ENCODE data around the gene HACD2. TPM values are rescaled to one million over a fixed set of nuclear protein-coding genes. Genes with fewer than 3 reads are reported as not detected.

The HACD2 gene
- total RNA-seq, 5 donors from 2014 or later (not counting 1 experiment from before 2014, with no cell fraction given): 18.2 to 23.2 (median 20.7) TPM

GRCh38 chr3:123593381-123593780 lies 8.5 kb upstream of the HACD2 start:
- CTCF ChIA-PET: no interaction called here
- POLR2A ChIA-PET: no interaction called here

DNA sequence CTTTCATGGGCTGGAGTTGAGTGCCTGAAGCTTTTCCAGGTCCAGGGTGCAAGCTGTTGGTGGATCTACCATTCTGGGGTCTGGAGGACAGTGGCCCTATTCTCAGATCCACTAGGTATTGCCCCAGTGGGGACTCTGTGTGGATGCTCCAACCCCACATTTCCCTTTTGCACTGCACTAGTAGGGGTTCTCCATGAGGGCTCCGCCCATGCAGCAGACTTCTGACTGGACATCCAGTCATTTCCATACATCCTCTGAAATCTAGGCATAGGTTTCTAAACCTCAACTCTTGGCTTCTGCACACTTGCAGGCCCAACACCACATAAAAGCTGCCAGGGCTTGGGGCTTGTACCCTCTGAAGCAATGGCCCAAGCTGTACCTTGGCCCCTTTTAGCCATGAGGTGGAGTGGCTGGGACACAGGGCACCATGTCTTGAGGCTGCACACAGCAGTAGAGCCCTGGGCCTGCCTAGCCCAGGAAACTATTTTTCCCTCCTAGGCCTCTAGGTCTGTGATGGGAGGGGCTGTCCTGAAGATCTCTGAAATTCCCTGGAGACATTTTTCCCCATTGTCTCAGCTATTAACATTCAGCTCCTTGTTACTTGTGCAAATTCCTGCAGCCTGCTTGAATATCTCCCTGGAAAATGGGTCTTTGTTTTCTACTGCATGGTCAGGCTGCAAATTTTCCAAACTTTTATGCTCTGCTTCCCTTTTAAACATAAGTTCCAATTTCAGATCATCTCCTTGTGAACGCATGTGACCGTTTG lies 6.0 kb upstream of the HACD2 start:
- Mint-ChIP-seq H3K36me3 (peaks cover 43% of the 10 kb centered on the region), H3K4me1 (peaks cover 0 to 4% (median 3%) of the 10 kb centered on the region in 3 donors), H3K27me3 (no peaks in the 10 kb centered on the region), H3K4me3 (no peak overlapping the region), H3K27ac (no peak overlapping the region), H3K9me3 (peaks cover 6 to 16% (median 7%) of the 10 kb centered on the region in 3 donors)
- CTCF ChIA-PET: no interaction called here
- H3K4me1 ChIP-seq (ENCODE audit: control insufficient read depth in 1 of 2, extremely low read depth in 1 of 2, insufficient read depth in 2 of 2, low read length in 2 of 2): peaks cover 6 to 8% of the 10 kb centered on the region in 2 experiments
- WGBS (ENCODE audit: insufficient coverage): 100% methylated on average over 3 of the region's 3 CpGs
- peaks cover 0 to 4% of the 10 kb centered on the region in 2 donors for H3K36me3 ChIP-seq (ENCODE audit: control insufficient read depth in 2 of 2, extremely low read depth in 1 of 2, insufficient read depth in 1 of 2, low read length in 1 of 2)
- no peak for DNase-seq
- ATAC-seq (replicated peaks in 1 of 4): no peak
- no peaks in the 10 kb centered on the region for H3K27me3 ChIP-seq (replicated peaks in 1 of 2; ENCODE audit: control insufficient read depth in 2 of 2, extremely low read depth in 1 of 2, insufficient read depth in 2 of 2, low read length in 1 of 2)
- H3K27ac ChIP-seq (ENCODE audit: low read length): no peak overlapping the region
- POLR2A ChIA-PET: no interaction called here
- H3K4me3 ChIP-seq (ENCODE audit: control insufficient read depth in 1 of 2, extremely low read depth in 1 of 2, low read length in 1 of 2): peak overlapping the region in 1 of 2 donors; percentile 32
- no peaks in the 10 kb centered on the region for H3K9me3 ChIP-seq

More at GRCh38 chr3:123593381-123593780, 8.5 kb upstream of the HACD2 start:
- Mint-ChIP-seq H3K36me3 (peaks cover 46% of the 10 kb centered on the region), H3K27ac (no peak overlapping the region), H3K4me1 (no peaks in the 10 kb centered on the region), H3K9me3 (peaks cover 6 to 16% (median 7%) of the 10 kb centered on the region in 3 donors), H3K4me3 (no peak overlapping the region), H3K27me3 (no peaks in the 10 kb centered on the region)
- peaks cover 0 to 4% of the 10 kb centered on the region in 2 donors for H3K36me3 ChIP-seq (ENCODE audit: control insufficient read depth in 2 of 2, extremely low read depth in 1 of 2, insufficient read depth in 1 of 2, low read length in 1 of 2)
- H3K27me3 ChIP-seq (replicated peaks in 1 of 2; ENCODE audit: control insufficient read depth in 2 of 2, extremely low read depth in 1 of 2, insufficient read depth in 2 of 2, low read length in 1 of 2): no peaks in the 10 kb centered on the region
- ATAC-seq (replicated peaks in 1 of 4) (no peak), DNase-seq (no peak)
- no peak overlapping the region for H3K27ac ChIP-seq (ENCODE audit: low read length)
- no peaks in the 10 kb centered on the region for H3K4me1 ChIP-seq (ENCODE audit: control insufficient read depth in 1 of 2, extremely low read depth in 1 of 2, insufficient read depth in 2 of 2, low read length in 2 of 2)
- H3K4me3 ChIP-seq (ENCODE audit: control insufficient read depth in 1 of 2, extremely low read depth in 1 of 2, low read length in 1 of 2): no peak overlapping the region
- no peaks in the 10 kb centered on the region for H3K9me3 ChIP-seq
- 100% methylated on average over 1 of the region's 3 CpGs for WGBS (ENCODE audit: insufficient coverage)

GRCh38 chr3:123587401-123587800 lies 2.5 kb upstream of the HACD2 start:
- Histone ChIP-seq H3K27ac (ENCODE audit: low read length) (no peak overlapping the region), H3K9me3 (no peaks in the 10 kb centered on the region), H3K4me1 (ENCODE audit: control insufficient read depth in 1 of 2, extremely low read depth in 1 of 2, insufficient read depth in 2 of 2, low read length in 2 of 2) (peaks cover 10 to 15% of the 10 kb centered on the region in 2 experiments), H3K27me3 (replicated peaks in 1 of 2; ENCODE audit: control insufficient read depth in 2 of 2, extremely low read depth in 1 of 2, insufficient read depth in 2 of 2, low read length in 1 of 2) (no peaks in the 10 kb centered on the region), H3K4me3 (ENCODE audit: control insufficient read depth in 1 of 2, extremely low read depth in 1 of 2, low read length in 1 of 2) (no peak overlapping the region), H3K36me3 (ENCODE audit: control insufficient read depth in 2 of 2, extremely low read depth in 1 of 2, insufficient read depth in 1 of 2, low read length in 1 of 2) (peaks cover 0 to 4% of the 10 kb centered on the region in 2 donors)
- Mint-ChIP-seq H3K27me3 (no peaks in the 10 kb centered on the region), H3K9me3 (peaks cover 6 to 16% (median 7%) of the 10 kb centered on the region in 3 donors), H3K36me3 (peaks cover 32% of the 10 kb centered on the region), H3K27ac (no peak overlapping the region), H3K4me3 (no peak overlapping the region), H3K4me1 (peaks cover 18 to 23% (median 20%) of the 10 kb centered on the region in 3 donors)
- WGBS (ENCODE audit: insufficient coverage): no CpG with 5 or more reads among the region's 2 CpGs
- ATAC-seq (replicated peaks in 1 of 4) (no peak), DNase-seq (no peak)
- CTCF ChIA-PET: interaction anchor here in 1 of 2 donors (0.6 kb wide), 2 partner anchors 17 to 645 kb away, joined by 3 read pairs; no protein-coding TSS in a partner anchor
- POLR2A ChIA-PET: no interaction called here

DNA sequence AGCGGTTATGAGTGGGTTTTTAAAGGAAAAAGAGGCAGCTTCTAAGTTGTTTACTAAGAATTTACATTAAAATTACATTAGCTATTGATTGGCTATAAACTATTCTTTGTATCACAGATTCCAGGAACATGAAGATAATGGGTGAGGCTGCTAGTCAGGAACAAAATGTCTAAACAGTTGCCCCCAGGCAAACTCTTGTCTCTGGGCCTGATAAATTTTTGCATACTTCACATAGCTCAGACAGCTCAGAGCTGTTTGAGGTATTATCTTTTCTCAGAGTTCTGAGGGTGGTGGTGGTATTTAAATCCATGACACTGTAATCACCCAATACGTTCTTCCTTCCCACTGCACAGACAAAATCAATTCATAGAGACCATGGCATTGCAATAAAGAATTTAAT lies 2.1 kb upstream of the HACD2 start:
- Mint-ChIP-seq H3K4me3 (peak overlapping the region in 1 of 3 donors; percentile 49), H3K4me1 (peaks cover 21 to 26% (median 23%) of the 10 kb centered on the region in 3 donors), H3K27ac (no peak overlapping the region), H3K36me3 (peaks cover 28% of the 10 kb centered on the region), H3K9me3 (peaks cover 6 to 16% (median 7%) of the 10 kb centered on the region in 3 donors), H3K27me3 (no peaks in the 10 kb centered on the region)
- Histone ChIP-seq H3K27ac (ENCODE audit: low read length) (no peak overlapping the region), H3K27me3 (replicated peaks in 1 of 2; ENCODE audit: control insufficient read depth in 2 of 2, extremely low read depth in 1 of 2, insufficient read depth in 2 of 2, low read length in 1 of 2) (no peaks in the 10 kb centered on the region), H3K4me1 (ENCODE audit: control insufficient read depth in 1 of 2, extremely low read depth in 1 of 2, insufficient read depth in 2 of 2, low read length in 2 of 2) (peaks cover 10 to 15% of the 10 kb centered on the region in 2 experiments), H3K36me3 (ENCODE audit: control insufficient read depth in 2 of 2, extremely low read depth in 1 of 2, insufficient read depth in 1 of 2, low read length in 1 of 2) (peaks cover 0 to 4% of the 10 kb centered on the region in 2 donors), H3K4me3 (ENCODE audit: control insufficient read depth in 1 of 2, extremely low read depth in 1 of 2, low read length in 1 of 2) (no peak overlapping the region), H3K9me3 (no peaks in the 10 kb centered on the region)
- ATAC-seq (replicated peaks in 1 of 4) (no peak), DNase-seq (no peak)
- no CpG with 5 or more reads among the region's 2 CpGs for WGBS (ENCODE audit: insufficient coverage)
- ChIA-PET CTCF (interaction anchor here in 1 of 2 donors (0.6 kb wide), 1 partner anchor 18 kb away, joined by 3 read pairs; no protein-coding TSS in a partner anchor), POLR2A (interaction anchor here in 1 of 2 donors (0.6 kb wide), 1 partner anchor 289 kb away, joined by 9 read pairs; no protein-coding TSS in a partner anchor)

DNA sequence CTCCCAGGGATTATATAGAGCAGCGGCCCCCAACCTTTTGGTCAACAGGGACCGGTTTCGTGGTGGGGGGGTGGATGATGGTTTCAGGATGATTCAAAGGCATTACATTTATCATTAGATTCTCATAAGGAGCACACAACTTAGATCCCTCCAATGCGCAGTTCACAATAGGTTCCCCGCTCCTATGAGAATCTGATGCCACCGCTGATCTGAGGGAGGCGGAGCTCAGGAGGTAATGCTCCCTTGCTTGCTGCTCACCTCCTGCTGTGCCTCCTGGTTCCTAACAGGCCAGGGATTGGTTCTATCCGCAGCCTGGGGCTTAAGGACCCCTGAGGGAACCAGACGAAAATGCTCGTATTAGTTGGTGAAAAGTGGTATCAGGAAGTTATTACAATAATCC lies 1.3 kb upstream of the HACD2 start:
- WGBS (ENCODE audit: insufficient coverage): 16% methylated on average over 4 of the region's 10 CpGs
- ChIA-PET POLR2A (interaction anchor here in 1 of 2 donors (0.6 kb wide), 1 partner anchor 288 kb away, joined by 9 read pairs; no protein-coding TSS in a partner anchor), CTCF (no interaction called here)
- peaks cover 0 to 10% (median under 1%) of the 10 kb centered on the region in 3 donors for H3K9me3 Mint-ChIP-seq
- H3K27ac Mint-ChIP-seq: no peak overlapping the region
- ATAC-seq (replicated peaks in 1 of 4) (no peak), DNase-seq (peak in 7 of 35 experiments; percentile 1 to 43 (median 4))
- peaks cover 29% of the 10 kb centered on the region for H3K36me3 Mint-ChIP-seq
- Histone ChIP-seq H3K36me3 (ENCODE audit: control insufficient read depth in 2 of 2, extremely low read depth in 1 of 2, insufficient read depth in 1 of 2, low read length in 1 of 2) (peaks cover 4 to 8% of the 10 kb centered on the region in 2 donors), H3K4me1 (ENCODE audit: control insufficient read depth in 1 of 2, extremely low read depth in 1 of 2, insufficient read depth in 2 of 2, low read length in 2 of 2) (peaks cover 10 to 15% of the 10 kb centered on the region in 2 experiments), H3K27ac (ENCODE audit: low read length) (no peak overlapping the region), H3K4me3 (ENCODE audit: control insufficient read depth in 1 of 2, extremely low read depth in 1 of 2, low read length in 1 of 2) (peak overlapping the region; percentile 83 to 99), H3K9me3 (no peaks in the 10 kb centered on the region), H3K27me3 (replicated peaks in 1 of 2; ENCODE audit: control insufficient read depth in 2 of 2, extremely low read depth in 1 of 2, insufficient read depth in 2 of 2, low read length in 1 of 2) (no peaks in the 10 kb centered on the region)
- H3K27me3 Mint-ChIP-seq: no peaks in the 10 kb centered on the region
- no peak overlapping the region for H3K4me3 Mint-ChIP-seq
- H3K4me1 Mint-ChIP-seq: peaks cover 26 to 30% (median 26%) of the 10 kb centered on the region in 3 donors

GRCh38 chr3:123584284-123584987 lies 417 bp downstream of the HACD2 start:
- Histone ChIP-seq H3K4me3 (ENCODE audit: control insufficient read depth in 1 of 2, extremely low read depth in 1 of 2, low read length in 1 of 2) (peak overlapping the region; percentile 83 to 99), H3K27ac (ENCODE audit: low read length) (no peak overlapping the region), H3K36me3 (ENCODE audit: control insufficient read depth in 2 of 2, extremely low read depth in 1 of 2, insufficient read depth in 1 of 2, low read length in 1 of 2) (peaks cover 0 to 16% of the 10 kb centered on the region in 2 donors), H3K4me1 (ENCODE audit: control insufficient read depth in 1 of 2, extremely low read depth in 1 of 2, insufficient read depth in 2 of 2, low read length in 2 of 2) (peaks cover 10 to 15% of the 10 kb centered on the region in 2 experiments), H3K9me3 (no peaks in the 10 kb centered on the region), H3K27me3 (replicated peaks in 1 of 2; ENCODE audit: control insufficient read depth in 2 of 2, extremely low read depth in 1 of 2, insufficient read depth in 2 of 2, low read length in 1 of 2) (no peaks in the 10 kb centered on the region)
- peaks cover 26% of the 10 kb centered on the region for H3K36me3 Mint-ChIP-seq
- under 1% methylated on average over 65 of the region's 65 CpGs for WGBS (ENCODE audit: insufficient coverage)
- CTCF ChIA-PET: interaction anchor here (0.5 to 1.8 kb wide), 5 partner anchors 12 to 1176 kb away, joined by 3 to 4 read pairs (median 3); no protein-coding TSS in a partner anchor
- H3K9me3 Mint-ChIP-seq: no peaks in the 10 kb centered on the region
- peak overlapping the region; percentile 56 to 87 for H3K27ac Mint-ChIP-seq
- H3K4me1 Mint-ChIP-seq: peaks cover 26 to 30% (median 28%) of the 10 kb centered on the region in 3 donors
- POLR2A ChIA-PET: interaction anchor here in 1 of 2 donors (1.0 kb wide), 1 partner anchor 383 kb away, joined by 5 read pairs; the partner anchor contains the start of gene SEC22A
- DNase-seq (peak in 14 of 35 experiments; percentile 2 to 57 (median 17)), ATAC-seq (replicated peaks in 1 of 4) (peak; percentile 13 to 35 (median 31))
- H3K27me3 Mint-ChIP-seq: no peaks in the 10 kb centered on the region
- H3K4me3 Mint-ChIP-seq: no peak overlapping the region
